Neutrophil (primary cell): ENCODE data around the gene EVI5L.

ENCODE experiments used
- H3K27ac ChIP-seq: fragments of 200-600 bp; sonication (generic); 2 replicates; pipeline ENCODE4 v1.5.1; 2016; ENCODE audit warnings: mild to moderate bottlenecking, moderate library complexity
- H3K27me3 ChIP-seq: fragments of 200-600 bp; sonication (generic); 2 replicates; pipeline ENCODE4 v1.6.0; 2016; ENCODE audit warnings: mild to moderate bottlenecking
- H3K36me3 ChIP-seq: fragments of 200-600 bp; sonication (generic); 2 replicates; pipeline ENCODE4 v1.5.1; 2017
- H3K4me1 ChIP-seq, 2 experiments: fragments of 200-600 bp in 1 of 2; sonication (generic) in 1 of 2; 1 replicate in 1 of 2; 2 replicates in 1 of 2; pipeline versions ENCODE4 v1.5.1 to v1.6.1; 2013 to 2016; ENCODE audit warnings: low read depth in 1 of 2, low read length in 1 of 2, mild to moderate bottlenecking in 1 of 2, moderate library complexity in 1 of 2; ENCODE audit not compliant: control insufficient read depth in 1 of 2, insufficient read depth in 1 of 2
- H3K4me3 ChIP-seq, 2 experiments: fragments of 200-600 bp in 1 of 2; sonication (generic) in 1 of 2; 1 replicate in 1 of 2; 2 replicates in 1 of 2; pipeline ENCODE4 v1.5.1; 2013 to 2016; ENCODE audit warnings: low read depth in 1 of 2, low read length in 1 of 2, mild to moderate bottlenecking in 1 of 2, moderate library complexity in 1 of 2
- H3K9me3 ChIP-seq: fragments of 200-600 bp; sonication (generic); 2 replicates; pipeline ENCODE4 v1.5.1; 2016
- TF ChIP-seq, protein P1 (sequence below): fragments of 200-600 bp; sonication (generic); IDR thresholded peaks from 2 replicates; pipeline ENCODE4 v1.5.1; 2016; ENCODE audit warnings: antibody characterized with exemption

The EVI5L gene

GRCh38 chr19:7850000-7850813 lies 20.2 kb downstream of the EVI5L start:
- Histone ChIP-seq H3K27ac (no peak overlapping the region), H3K4me3 (no peak overlapping the region), H3K36me3 (peaks cover 4% of the 10 kb centered on the region), H3K4me1 (peaks cover 0 to 7% of the 10 kb centered on the region in 2 experiments), H3K9me3 (no peaks in the 10 kb centered on the region), H3K27me3 (no peaks in the 10 kb centered on the region)
- TF ChIP-seq, protein P1, sequence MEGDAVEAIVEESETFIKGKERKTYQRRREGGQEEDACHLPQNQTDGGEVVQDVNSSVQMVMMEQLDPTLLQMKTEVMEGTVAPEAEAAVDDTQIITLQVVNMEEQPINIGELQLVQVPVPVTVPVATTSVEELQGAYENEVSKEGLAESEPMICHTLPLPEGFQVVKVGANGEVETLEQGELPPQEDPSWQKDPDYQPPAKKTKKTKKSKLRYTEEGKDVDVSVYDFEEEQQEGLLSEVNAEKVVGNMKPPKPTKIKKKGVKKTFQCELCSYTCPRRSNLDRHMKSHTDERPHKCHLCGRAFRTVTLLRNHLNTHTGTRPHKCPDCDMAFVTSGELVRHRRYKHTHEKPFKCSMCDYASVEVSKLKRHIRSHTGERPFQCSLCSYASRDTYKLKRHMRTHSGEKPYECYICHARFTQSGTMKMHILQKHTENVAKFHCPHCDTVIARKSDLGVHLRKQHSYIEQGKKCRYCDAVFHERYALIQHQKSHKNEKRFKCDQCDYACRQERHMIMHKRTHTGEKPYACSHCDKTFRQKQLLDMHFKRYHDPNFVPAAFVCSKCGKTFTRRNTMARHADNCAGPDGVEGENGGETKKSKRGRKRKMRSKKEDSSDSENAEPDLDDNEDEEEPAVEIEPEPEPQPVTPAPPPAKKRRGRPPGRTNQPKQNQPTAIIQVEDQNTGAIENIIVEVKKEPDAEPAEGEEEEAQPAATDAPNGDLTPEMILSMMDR, result no peak

GRCh38 chr19:7850945-7851622 lies 21.1 kb downstream of the EVI5L start:
- Histone ChIP-seq H3K27ac (no peak overlapping the region), H3K9me3 (no peaks in the 10 kb centered on the region), H3K4me3 (no peak overlapping the region), H3K27me3 (no peaks in the 10 kb centered on the region), H3K4me1 (peaks cover 0 to 7% of the 10 kb centered on the region in 2 experiments), H3K36me3 (peaks cover 4% of the 10 kb centered on the region)
- TF ChIP-seq, protein P1, result no peak

DNA sequence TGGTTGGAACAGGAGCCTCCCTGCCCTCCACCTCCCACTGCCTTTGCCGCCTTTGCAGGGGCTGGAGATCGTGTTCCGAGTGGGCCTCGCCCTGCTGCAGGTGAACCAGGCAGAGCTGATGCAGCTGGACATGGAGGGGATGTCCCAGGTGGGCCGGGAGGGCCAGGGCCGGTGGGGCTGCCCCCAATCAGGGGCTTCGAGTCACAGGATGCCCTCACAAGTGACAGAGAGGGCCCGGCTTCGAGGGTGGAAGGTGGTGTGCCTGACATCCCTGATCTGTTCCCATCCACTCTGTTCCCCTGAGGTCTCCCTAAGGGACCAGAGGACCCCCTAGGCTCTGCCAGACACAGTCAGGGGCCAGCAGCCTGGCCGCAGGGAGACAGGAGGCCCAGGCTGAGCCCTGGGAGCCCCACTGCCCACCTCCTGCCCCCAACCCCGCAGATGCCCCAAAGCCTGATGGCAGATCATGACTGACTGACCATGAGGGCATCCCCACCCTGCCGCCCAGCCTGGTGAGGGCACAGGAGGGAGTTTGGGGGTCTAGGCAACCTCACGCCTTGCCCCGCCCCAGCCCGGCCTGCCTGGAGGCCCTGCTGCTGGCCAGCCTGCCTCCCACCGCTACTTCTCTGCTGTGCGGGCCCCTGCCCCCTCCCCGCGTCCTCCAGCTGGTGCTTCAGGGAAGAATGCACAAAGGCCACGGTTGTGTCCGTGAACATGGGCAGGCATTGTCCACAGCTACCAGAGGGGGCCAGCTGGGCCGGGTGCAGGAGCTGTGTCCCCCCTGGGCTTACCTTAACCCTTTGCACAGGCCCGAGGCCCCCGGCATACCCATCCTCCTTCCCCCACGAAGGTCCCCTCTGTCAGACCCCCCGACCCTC lies 21.8 kb downstream of the EVI5L start:
- H3K27me3 ChIP-seq, result no peaks in the 10 kb centered on the region
- H3K4me3 ChIP-seq, result no peak overlapping the region
- H3K4me1 ChIP-seq, result peaks cover 0 to 7% of the 10 kb centered on the region in 2 experiments
- H3K27ac ChIP-seq, result no peak overlapping the region
- TF ChIP-seq, protein P1, result no peak
- no peaks in the 10 kb centered on the region for H3K9me3 ChIP-seq
- peaks cover 4% of the 10 kb centered on the region for H3K36me3 ChIP-seq

- TF ChIP-seq, protein P1, result peak; percentile 58
- Histone ChIP-seq H3K27ac (no peak overlapping the region), H3K4me3 (no peak overlapping the region), H3K9me3 (no peaks in the 10 kb centered on the region), H3K36me3 (peaks cover 4% of the 10 kb centered on the region), H3K4me1 (peaks cover 0 to 7% of the 10 kb centered on the region in 2 experiments), H3K27me3 (no peaks in the 10 kb centered on the region)
These were observed 23.1 kb downstream of the EVI5L start for GRCh38 chr19:7852851-7853769.

DNA sequence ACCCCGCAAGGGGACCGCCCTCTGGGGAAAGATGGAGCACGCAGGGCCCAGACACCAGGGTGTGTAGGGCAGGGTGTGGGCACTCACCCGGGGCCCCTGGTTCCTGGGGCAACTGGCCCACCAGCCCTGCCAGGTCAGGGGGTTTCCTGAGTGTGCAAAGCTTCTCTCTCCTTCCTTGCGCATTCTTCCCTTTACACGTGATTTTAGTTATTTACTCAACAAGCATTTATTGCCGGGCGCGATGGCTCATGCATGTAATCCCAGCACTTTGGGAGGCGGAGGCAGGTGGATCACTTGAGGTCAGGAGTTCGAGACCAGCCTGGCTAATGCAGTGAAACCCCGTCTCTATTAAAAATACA lies 23.7 kb downstream of the EVI5L start:
- H3K4me3 ChIP-seq, result no peak overlapping the region
- peaks cover 0 to 7% of the 10 kb centered on the region in 2 experiments for H3K4me1 ChIP-seq
- no peaks in the 10 kb centered on the region for H3K27me3 ChIP-seq
- H3K36me3 ChIP-seq, result peaks cover 4% of the 10 kb centered on the region
- TF ChIP-seq, protein P1, result no peak
- H3K9me3 ChIP-seq, result no peaks in the 10 kb centered on the region
- no peak overlapping the region for H3K27ac ChIP-seq
